ENCODE measurements around the gene CACNG1.

Gene CACNG1

GRCh38 chr17:67032382-67032781 is 12.0 kb upstream of the CACNG1 start:
- TF ChIP-seq CTCF (IDR thresholded peaks at IDR 0.05; ENCODE audit: poor library complexity, severe bottlenecking) = no peak
- DNase-seq (ENCODE audit: low spot score) = no peak
- ATAC-seq (ENCODE audit: low read depth) = no peak
- H3K27ac ChIP-seq (ENCODE audit: poor library complexity, severe bottlenecking) = no peak overlapping the region
- no peaks in the 10 kb centered on the region for H3K9me3 ChIP-seq (ENCODE audit: severe bottlenecking)
- H3K36me3 ChIP-seq (ENCODE audit: low read depth) = no peaks in the 10 kb centered on the region
- no peaks in the 10 kb centered on the region for H3K27me3 ChIP-seq (ENCODE audit: insufficient read depth, poor library complexity, severe bottlenecking)
- H3K4me3 ChIP-seq (ENCODE audit: severe bottlenecking) = no peak overlapping the region
- H3K4me1 ChIP-seq (ENCODE audit: insufficient read depth, poor library complexity, severe bottlenecking) = no peaks in the 10 kb centered on the region

GRCh38 chr17:67032985-67033384 is 11.4 kb upstream of the CACNG1 start:
- Histone ChIP-seq H3K4me1 (ENCODE audit: insufficient read depth, poor library complexity, severe bottlenecking) (no peaks in the 10 kb centered on the region), H3K27me3 (ENCODE audit: insufficient read depth, poor library complexity, severe bottlenecking) (no peaks in the 10 kb centered on the region), H3K9me3 (ENCODE audit: severe bottlenecking) (no peaks in the 10 kb centered on the region), H3K27ac (ENCODE audit: poor library complexity, severe bottlenecking) (no peak overlapping the region), H3K36me3 (ENCODE audit: low read depth) (no peaks in the 10 kb centered on the region), H3K4me3 (ENCODE audit: severe bottlenecking) (no peak overlapping the region)
- TF ChIP-seq CTCF (IDR thresholded peaks at IDR 0.05; ENCODE audit: poor library complexity, severe bottlenecking) = no peak
- DNase-seq (ENCODE audit: low spot score) (no peak), ATAC-seq (ENCODE audit: low read depth) (no peak)

GRCh38 chr17:67033613-67034012 is 10.7 kb upstream of the CACNG1 start:
- TF ChIP-seq CTCF (IDR thresholded peaks at IDR 0.05; ENCODE audit: poor library complexity, severe bottlenecking) = no peak
- H3K36me3 ChIP-seq (ENCODE audit: low read depth) = no peaks in the 10 kb centered on the region

GRCh38 chr17:67035131-67036083 is 8.9 kb upstream of the CACNG1 start:
- no peak for ATAC-seq (ENCODE audit: low read depth)
- Histone ChIP-seq H3K36me3 (ENCODE audit: low read depth) (no peaks in the 10 kb centered on the region), H3K9me3 (ENCODE audit: severe bottlenecking) (no peaks in the 10 kb centered on the region), H3K27ac (ENCODE audit: poor library complexity, severe bottlenecking) (no peak overlapping the region), H3K4me1 (ENCODE audit: insufficient read depth, poor library complexity, severe bottlenecking) (no peaks in the 10 kb centered on the region), H3K27me3 (ENCODE audit: insufficient read depth, poor library complexity, severe bottlenecking) (no peaks in the 10 kb centered on the region), H3K4me3 (ENCODE audit: severe bottlenecking) (no peak overlapping the region)
- no peak for DNase-seq (ENCODE audit: low spot score)
- no peak for TF ChIP-seq CTCF (IDR thresholded peaks at IDR 0.05; ENCODE audit: poor library complexity, severe bottlenecking)

More at GRCh38 chr17:67033613-67034012, 10.7 kb upstream of the CACNG1 start:
- Histone ChIP-seq H3K4me1 (ENCODE audit: insufficient read depth, poor library complexity, severe bottlenecking) (no peaks in the 10 kb centered on the region), H3K27ac (ENCODE audit: poor library complexity, severe bottlenecking) (no peak overlapping the region), H3K9me3 (ENCODE audit: severe bottlenecking) (no peaks in the 10 kb centered on the region), H3K4me3 (ENCODE audit: severe bottlenecking) (no peak overlapping the region), H3K27me3 (ENCODE audit: insufficient read depth, poor library complexity, severe bottlenecking) (no peaks in the 10 kb centered on the region)
- DNase-seq (ENCODE audit: low spot score) (no peak), ATAC-seq (ENCODE audit: low read depth) (no peak)

- Histone ChIP-seq H3K4me1 (ENCODE audit: insufficient read depth, poor library complexity, severe bottlenecking) (no peaks in the 10 kb centered on the region), H3K4me3 (ENCODE audit: severe bottlenecking) (no peak overlapping the region), H3K27me3 (ENCODE audit: insufficient read depth, poor library complexity, severe bottlenecking) (no peaks in the 10 kb centered on the region), H3K27ac (ENCODE audit: poor library complexity, severe bottlenecking) (no peak overlapping the region), H3K36me3 (ENCODE audit: low read depth) (no peaks in the 10 kb centered on the region), H3K9me3 (ENCODE audit: severe bottlenecking) (no peaks in the 10 kb centered on the region)
- ATAC-seq (ENCODE audit: low read depth) (no peak), DNase-seq (ENCODE audit: low spot score) (no peak)
- no peak for TF ChIP-seq CTCF (IDR thresholded peaks at IDR 0.05; ENCODE audit: poor library complexity, severe bottlenecking)
Measured at GRCh38 chr17:67038861-67039365, 5.4 kb upstream of the CACNG1 start.
